ENCODE measurements around the gene GATAD2A.
A peak's percentile ranks its signal among the peaks of the same experiment; 100 is the strongest.

The GATAD2A gene

DNA sequence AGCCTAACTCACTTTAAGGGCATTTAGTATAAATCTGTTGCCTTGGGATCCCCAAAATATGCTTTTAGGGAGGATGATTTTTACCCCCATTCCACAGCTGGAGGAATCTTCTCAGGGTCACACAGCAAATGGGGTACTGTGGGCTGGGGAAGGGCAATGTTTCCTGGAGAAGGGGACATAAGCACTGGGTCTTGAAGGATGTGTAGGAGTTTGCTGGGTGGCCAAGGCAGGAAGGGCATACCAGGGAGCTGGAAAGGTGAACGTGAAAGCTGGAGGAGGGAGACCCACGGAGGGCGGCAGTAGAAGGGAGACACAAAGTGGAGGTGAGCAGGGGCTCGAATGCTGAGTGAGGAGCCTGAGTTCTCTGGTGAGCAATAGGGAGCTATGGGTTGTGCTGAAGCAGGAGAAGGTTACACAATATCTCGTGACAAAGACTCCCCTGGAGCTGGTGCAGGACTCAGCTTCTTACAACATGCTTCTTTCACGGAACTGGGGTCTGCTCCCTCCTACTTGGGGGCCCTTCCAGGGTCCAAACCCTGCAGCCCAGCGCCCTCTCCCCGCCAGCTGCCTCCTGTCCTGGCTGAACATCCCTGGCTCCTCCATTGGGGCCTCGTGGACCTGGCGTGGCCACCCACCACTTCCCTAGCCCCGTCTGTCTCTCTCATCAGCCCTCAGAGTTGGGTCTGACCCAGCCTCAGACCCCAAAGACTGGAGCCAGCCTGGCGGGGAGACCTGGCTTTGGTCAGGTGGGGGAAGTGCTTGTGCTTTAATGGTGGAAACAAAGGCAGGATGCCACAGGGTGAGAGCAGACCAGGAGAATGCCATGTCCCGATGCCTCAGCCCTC lies 143.7 kb downstream of the GATAD2A start:
- no peak overlapping the region for H3K4me3 ChIP-seq (ENCODE audit: low read depth, low read length)
- in situ Hi-C loops (cut with HindIII; ENCODE audit: low sequenced_read_pairs): no loop called here
- TF ChIP-seq, protein P1, sequence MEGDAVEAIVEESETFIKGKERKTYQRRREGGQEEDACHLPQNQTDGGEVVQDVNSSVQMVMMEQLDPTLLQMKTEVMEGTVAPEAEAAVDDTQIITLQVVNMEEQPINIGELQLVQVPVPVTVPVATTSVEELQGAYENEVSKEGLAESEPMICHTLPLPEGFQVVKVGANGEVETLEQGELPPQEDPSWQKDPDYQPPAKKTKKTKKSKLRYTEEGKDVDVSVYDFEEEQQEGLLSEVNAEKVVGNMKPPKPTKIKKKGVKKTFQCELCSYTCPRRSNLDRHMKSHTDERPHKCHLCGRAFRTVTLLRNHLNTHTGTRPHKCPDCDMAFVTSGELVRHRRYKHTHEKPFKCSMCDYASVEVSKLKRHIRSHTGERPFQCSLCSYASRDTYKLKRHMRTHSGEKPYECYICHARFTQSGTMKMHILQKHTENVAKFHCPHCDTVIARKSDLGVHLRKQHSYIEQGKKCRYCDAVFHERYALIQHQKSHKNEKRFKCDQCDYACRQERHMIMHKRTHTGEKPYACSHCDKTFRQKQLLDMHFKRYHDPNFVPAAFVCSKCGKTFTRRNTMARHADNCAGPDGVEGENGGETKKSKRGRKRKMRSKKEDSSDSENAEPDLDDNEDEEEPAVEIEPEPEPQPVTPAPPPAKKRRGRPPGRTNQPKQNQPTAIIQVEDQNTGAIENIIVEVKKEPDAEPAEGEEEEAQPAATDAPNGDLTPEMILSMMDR (IDR thresholded peaks at IDR 0.05; ENCODE audit: low read depth, low read length, missing control alignments): no peak
- DNase-seq (ENCODE audit: low read depth): no peak

- no peak overlapping the region for H3K4me3 ChIP-seq (ENCODE audit: low read depth, low read length)
- in situ Hi-C loops (cut with HindIII; ENCODE audit: low sequenced_read_pairs): no loop called here
- TF ChIP-seq, protein P1 (IDR thresholded peaks at IDR 0.05; ENCODE audit: low read depth, low read length, missing control alignments): no peak
- no peak for DNase-seq (ENCODE audit: low read depth)
Measured at GRCh38 chr19:19549804-19550464, 144.5 kb downstream of the GATAD2A start.

DNA sequence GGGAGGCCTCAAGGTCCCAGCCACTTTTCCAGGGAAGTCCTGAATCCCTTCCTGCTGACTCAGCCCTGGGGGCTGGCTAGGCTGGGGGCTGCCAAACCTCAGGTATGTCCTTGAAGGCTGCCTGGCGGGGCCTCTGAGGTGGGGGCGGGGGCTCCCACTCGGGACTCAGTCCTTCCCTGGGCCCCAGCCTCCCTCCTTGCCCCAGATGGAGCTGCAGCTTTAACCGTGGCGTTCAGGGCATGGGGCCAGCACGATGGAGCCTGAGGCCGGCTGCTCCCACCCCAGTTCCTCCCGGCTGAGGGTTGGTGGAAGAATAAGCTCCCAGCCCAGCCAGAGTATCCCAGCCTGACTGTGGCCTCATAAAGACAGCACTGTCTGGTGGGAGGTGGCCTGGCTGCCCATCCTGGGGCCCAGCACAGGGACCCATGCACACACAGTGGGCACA lies 145.0 kb downstream of the GATAD2A start:
- in situ Hi-C loops (cut with HindIII; ENCODE audit: low sequenced_read_pairs): no loop called here
- TF ChIP-seq, protein P1 (IDR thresholded peaks at IDR 0.05; ENCODE audit: low read depth, low read length, missing control alignments): no peak
- H3K4me3 ChIP-seq (ENCODE audit: low read depth, low read length): no peak overlapping the region
- peak; percentile 67 for DNase-seq (ENCODE audit: low read depth)

DNA sequence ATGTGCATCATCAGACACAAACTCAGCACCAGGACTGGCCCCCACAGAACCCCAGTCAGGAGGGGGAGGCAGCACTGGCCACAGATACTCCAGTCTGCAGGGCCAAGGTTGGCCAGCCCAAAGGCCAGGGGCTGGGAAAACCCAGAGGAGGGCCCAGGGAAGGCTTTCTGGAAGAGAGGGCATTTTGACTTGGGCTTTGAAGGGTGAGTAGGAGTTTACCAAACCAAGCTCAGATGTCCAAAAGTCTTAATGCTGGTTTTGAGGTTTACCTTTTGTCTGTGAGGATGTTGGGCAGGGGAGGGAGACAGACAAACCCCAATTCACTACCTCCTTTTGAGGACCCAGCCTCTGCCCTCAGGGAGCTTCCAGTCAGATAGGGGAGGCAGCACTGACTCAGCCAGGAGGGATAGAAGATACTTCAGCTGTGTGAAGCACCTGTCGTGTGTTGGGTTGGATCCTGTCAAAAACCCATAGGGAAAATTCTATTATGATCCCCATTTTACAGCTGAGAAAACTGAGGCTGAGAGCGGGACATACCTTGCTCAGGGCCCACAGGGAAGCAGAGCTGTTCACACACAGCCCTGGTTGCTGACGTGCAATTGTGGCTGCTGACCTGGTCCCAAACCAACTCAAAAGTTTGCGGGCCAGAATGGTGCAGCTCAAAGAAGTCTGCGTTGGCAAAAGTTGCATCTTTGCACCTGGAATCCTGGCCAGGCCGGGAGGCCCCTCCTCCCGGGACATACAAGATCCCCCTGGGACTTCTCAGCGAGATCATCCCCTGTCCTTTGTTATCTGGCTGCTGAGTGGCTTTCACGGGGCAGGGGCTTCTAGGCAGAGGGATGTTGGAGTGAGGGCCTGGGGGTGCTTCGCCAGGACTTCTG lies 145.7 kb downstream of the GATAD2A start:
- H3K4me3 ChIP-seq (ENCODE audit: low read depth, low read length): no peak overlapping the region
- in situ Hi-C loops (cut with HindIII; ENCODE audit: low sequenced_read_pairs): no loop called here
- TF ChIP-seq, protein P1 (IDR thresholded peaks at IDR 0.05; ENCODE audit: low read depth, low read length, missing control alignments): no peak
- peak; percentile 6 for DNase-seq (ENCODE audit: low read depth)

DNA sequence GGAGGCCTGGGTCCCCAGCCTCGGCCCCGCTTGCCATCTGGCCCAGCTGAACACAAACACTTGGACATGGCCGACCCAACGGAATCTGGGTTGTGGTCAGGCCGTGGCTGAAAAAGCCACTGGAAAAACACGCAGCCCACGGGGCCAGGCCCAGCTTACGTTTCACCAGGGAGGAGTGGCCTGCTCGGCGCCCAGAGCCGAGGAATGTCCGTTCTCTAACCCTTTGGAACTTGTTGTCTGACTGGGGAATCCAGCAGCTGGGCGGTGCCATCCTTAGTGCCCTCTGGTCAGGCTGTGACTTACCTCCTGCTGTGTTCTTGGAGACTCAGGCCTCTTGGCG lies 146.3 kb downstream of the GATAD2A start:
- in situ Hi-C loops (cut with HindIII; ENCODE audit: low sequenced_read_pairs): no loop called here
- H3K4me3 ChIP-seq (ENCODE audit: low read depth, low read length): no peak overlapping the region
- TF ChIP-seq, protein P1 (IDR thresholded peaks at IDR 0.05; ENCODE audit: low read depth, low read length, missing control alignments): no peak
- DNase-seq (ENCODE audit: low read depth): peak; percentile 40

GRCh38 chr19:19552798-19553197 lies 147.3 kb downstream of the GATAD2A start:
- TF ChIP-seq, protein P1 (IDR thresholded peaks at IDR 0.05; ENCODE audit: low read depth, low read length, missing control alignments): peak; percentile 79
- in situ Hi-C loops (cut with HindIII; ENCODE audit: low sequenced_read_pairs): no loop called here
- no peak overlapping the region for H3K4me3 ChIP-seq (ENCODE audit: low read depth, low read length)
- no peak for DNase-seq (ENCODE audit: low read depth)

Data from astrocyte of the cerebellum (primary cell).